Measurements from ENCODE around the gene ASCC3. TPM values are rescaled to one million over a fixed set of nuclear protein-coding genes. Genes with fewer than 3 reads are reported as not detected.
A peak's percentile ranks its signal among the peaks of the same experiment; 100 is the strongest.

ASCC3 gene
- total RNA-seq, 2 experiments from 2014 or later = 28.5 to 47.5 TPM

DNA sequence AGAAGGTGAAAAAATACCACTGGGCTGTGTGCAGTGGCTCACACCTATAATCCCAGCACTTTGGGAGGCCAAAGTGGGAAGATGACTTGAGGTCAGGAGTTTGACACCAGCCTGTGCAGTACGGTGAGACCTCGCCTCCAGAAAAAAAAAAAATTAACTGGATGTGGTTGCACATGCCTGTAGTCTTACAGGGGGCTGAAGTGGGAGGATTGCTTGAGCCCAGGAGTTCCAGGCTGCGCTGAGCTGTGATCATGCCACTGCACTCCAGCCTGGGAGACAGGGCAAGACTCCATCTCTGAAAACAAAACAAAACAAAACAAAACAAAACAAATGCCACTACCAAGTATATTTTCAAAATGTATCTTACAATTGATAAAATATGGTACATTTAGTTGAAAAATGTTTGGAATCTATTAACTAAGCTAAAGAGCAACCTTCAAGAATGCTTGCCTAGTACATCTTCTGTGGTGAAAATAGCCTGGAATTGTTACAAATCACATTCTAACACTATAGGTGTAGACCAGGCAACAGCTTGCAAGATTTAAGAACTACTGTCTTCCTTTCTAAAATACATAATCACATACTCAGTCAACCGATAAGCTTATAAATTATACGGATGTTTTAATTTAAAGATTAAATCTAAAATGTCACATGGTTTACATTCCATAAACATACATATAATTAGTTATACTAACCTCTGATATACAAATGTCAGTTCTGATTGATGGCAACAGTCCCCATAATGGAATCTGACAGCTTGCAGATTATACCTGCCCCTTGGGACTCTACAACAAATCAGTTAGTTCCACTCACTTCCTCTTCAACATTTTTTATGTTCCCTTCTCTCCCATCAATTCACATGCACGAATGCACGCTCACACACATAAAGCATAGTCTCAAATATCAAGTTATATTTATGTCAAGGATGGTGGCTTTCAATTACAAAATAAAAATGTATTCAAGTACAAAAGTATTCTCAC lies 150.8 kb downstream of the ASCC3 start:
- BruUV-seq (replicated peaks) = no TSS peak
- Histone ChIP-seq H3K4me3 (ENCODE audit: low read depth, low read length, poor library complexity, severe bottlenecking) (no peak overlapping the region), H3K36me3 (ENCODE audit: insufficient read depth, low read length) (no peaks in the 10 kb centered on the region), H4K20me1 (ENCODE audit: insufficient read depth, low read length) (no peaks in the 10 kb centered on the region), H3K9me3 (ENCODE audit: low read length) (no peaks in the 10 kb centered on the region), H3K4me2 (ENCODE audit: low read length) (no peak overlapping the region), H2AFZ (ENCODE audit: low read length) (no peak overlapping the region), H3K4me1 (ENCODE audit: insufficient read depth, low read length, poor library complexity, severe bottlenecking) (peaks cover 10% of the 10 kb centered on the region), H3K27ac (ENCODE audit: low read depth, low read length, poor library complexity, severe bottlenecking) (no peak overlapping the region), H3K9me2 (ENCODE audit: insufficient read depth, low read length) (no peaks in the 10 kb centered on the region), H3K79me2 (ENCODE audit: insufficient read depth, low read depth, low read length) (no peaks in the 10 kb centered on the region)
- ChIA-PET POLR2A (interaction anchor here (0.6 to 1.3 kb wide), 6 partner anchors 11 to 862 kb away, joined by 3 to 6 read pairs (median 4); no protein-coding TSS in a partner anchor), CTCF (ENCODE audit: unreplicated experiment) (no interaction called here)
- intact Hi-C loops (cut with micrococcal nuclease; ENCODE audit: unreplicated experiment) = no loop called here
- DNase-seq (ENCODE audit: low spot score) = peak; percentile 23
- no peak for TF ChIP-seq EZH2phosphoT487 (IDR thresholded peaks at IDR 0.05; ENCODE audit: borderline replicate concordance, low read depth, low read length)
- TF ChIP-seq, protein P1, sequence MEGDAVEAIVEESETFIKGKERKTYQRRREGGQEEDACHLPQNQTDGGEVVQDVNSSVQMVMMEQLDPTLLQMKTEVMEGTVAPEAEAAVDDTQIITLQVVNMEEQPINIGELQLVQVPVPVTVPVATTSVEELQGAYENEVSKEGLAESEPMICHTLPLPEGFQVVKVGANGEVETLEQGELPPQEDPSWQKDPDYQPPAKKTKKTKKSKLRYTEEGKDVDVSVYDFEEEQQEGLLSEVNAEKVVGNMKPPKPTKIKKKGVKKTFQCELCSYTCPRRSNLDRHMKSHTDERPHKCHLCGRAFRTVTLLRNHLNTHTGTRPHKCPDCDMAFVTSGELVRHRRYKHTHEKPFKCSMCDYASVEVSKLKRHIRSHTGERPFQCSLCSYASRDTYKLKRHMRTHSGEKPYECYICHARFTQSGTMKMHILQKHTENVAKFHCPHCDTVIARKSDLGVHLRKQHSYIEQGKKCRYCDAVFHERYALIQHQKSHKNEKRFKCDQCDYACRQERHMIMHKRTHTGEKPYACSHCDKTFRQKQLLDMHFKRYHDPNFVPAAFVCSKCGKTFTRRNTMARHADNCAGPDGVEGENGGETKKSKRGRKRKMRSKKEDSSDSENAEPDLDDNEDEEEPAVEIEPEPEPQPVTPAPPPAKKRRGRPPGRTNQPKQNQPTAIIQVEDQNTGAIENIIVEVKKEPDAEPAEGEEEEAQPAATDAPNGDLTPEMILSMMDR (conservative IDR thresholded peaks at IDR 0.05; ENCODE audit: low read length) = no peak

DNA sequence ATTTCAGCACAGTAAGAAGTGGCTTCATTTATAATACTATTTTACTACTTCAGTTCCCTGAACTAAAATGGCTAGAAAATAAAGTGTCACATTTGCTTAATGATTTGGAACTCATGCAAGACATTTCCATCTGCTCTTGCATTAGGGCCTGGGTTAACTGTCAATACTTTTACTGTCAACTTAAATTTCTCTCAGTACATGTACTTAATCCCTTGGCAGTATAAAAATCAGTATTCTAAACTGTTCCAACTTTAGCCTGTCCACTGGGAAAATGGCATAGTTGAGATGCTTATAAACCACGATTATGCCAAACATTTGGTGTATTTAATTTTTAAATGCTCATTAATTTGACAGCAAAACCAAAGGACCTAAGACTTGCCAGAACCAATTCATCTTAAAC lies 154.5 kb downstream of the ASCC3 start:
- no peak overlapping the region for H3K27ac ChIP-seq (ENCODE audit: low read depth, low read length, poor library complexity, severe bottlenecking)
- BruUV-seq (replicated peaks) = no TSS peak
- H3K4me1 ChIP-seq (ENCODE audit: insufficient read depth, low read length, poor library complexity, severe bottlenecking) = peaks cover 10% of the 10 kb centered on the region
- 0 out of 2 replicates have a peak, but pooled peaks cover 8% of the 10 kb centered on the region for H3K9me3 ChIP-seq (ENCODE audit: low read length)
- ChIA-PET POLR2A (interaction anchor here (0.6 to 0.9 kb wide), 3 partner anchors 14 to 475 kb away, joined by 3 to 4 read pairs (median 3); no protein-coding TSS in a partner anchor), CTCF (ENCODE audit: unreplicated experiment) (no interaction called here)
- H2AFZ ChIP-seq (ENCODE audit: low read length) = no peak overlapping the region
- no peak overlapping the region for H3K4me3 ChIP-seq (ENCODE audit: low read depth, low read length, poor library complexity, severe bottlenecking)
- no peaks in the 10 kb centered on the region for H3K79me2 ChIP-seq (ENCODE audit: insufficient read depth, low read depth, low read length)
- H3K36me3 ChIP-seq (ENCODE audit: insufficient read depth, low read length) = peaks cover 16% of the 10 kb centered on the region; the same call in 1 of the 2 replicates
- no peaks in the 10 kb centered on the region for H4K20me1 ChIP-seq (ENCODE audit: insufficient read depth, low read length)
- no peak for DNase-seq (ENCODE audit: low spot score)
- H3K9me2 ChIP-seq (ENCODE audit: insufficient read depth, low read length) = no peaks in the 10 kb centered on the region
- TF ChIP-seq, protein P1 (conservative IDR thresholded peaks at IDR 0.05; ENCODE audit: low read length) = no peak
- TF ChIP-seq EZH2phosphoT487 (IDR thresholded peaks at IDR 0.05; ENCODE audit: borderline replicate concordance, low read depth, low read length) = no peak
- no peak overlapping the region for H3K4me2 ChIP-seq (ENCODE audit: low read length)
- intact Hi-C loops (cut with micrococcal nuclease; ENCODE audit: unreplicated experiment) = no loop called here

Data from OCI-LY7 (cell line).